SK-N-SH treated with all-trans-retinoic acid at 6 μM for 48 hours (cell line): ENCODE results near the gene KRT73.

Source experiments
- ATAC-seq: fragments of 200-7000 bp; cut with Tn5 transposase; 3 replicates; pipeline ENCODE4 v1.9.1; 2020; ENCODE audit warnings: mild to moderate bottlenecking, moderate library complexity
- ARNTL ChIP-seq: fragments of 450-650 bp; formaldehyde crosslinking; IDR thresholded peaks from 2 replicates; pipeline ENCODE4 v1.5.0; 2020; ENCODE audit warnings: low read depth, mild to moderate bottlenecking, moderate library complexity, borderline replicate concordance
- BACH2 ChIP-seq: fragments of 250-450 bp; sonication (Bioruptor Pico); IDR thresholded peaks from 2 replicates; pipeline ENCODE4 v1.9.0; 2021; ENCODE audit warnings: mild to moderate bottlenecking, borderline replicate concordance
- CSDC2 ChIP-seq: fragments of 250-450 bp; sonication (Bioruptor Pico); IDR thresholded peaks from 2 replicates; pipeline ENCODE4 v1.5.0; 2020; ENCODE audit warnings: mild to moderate bottlenecking, moderate library complexity
- ESRRG ChIP-seq: fragments of 250-450 bp; sonication (Bioruptor Pico); IDR thresholded peaks from 2 replicates; pipeline ENCODE4 v1.6.1; 2021; ENCODE audit warnings: mild to moderate bottlenecking
- GLIS3 ChIP-seq: fragments of 250-450 bp; sonication (Bioruptor Pico); IDR thresholded peaks from 2 replicates; pipeline ENCODE4 v1.5.0; 2020; ENCODE audit warnings: mild to moderate bottlenecking, moderate library complexity
- OSR1 ChIP-seq: fragments of 250-450 bp; sonication (Bioruptor Pico); IDR thresholded peaks from 2 replicates; pipeline ENCODE4 v1.8.0; 2022; ENCODE audit warnings: moderate library complexity, mild to moderate bottlenecking, inconsistent platforms
- PPARA ChIP-seq: fragments of 250-450 bp; sonication (Bioruptor Pico); IDR thresholded peaks from 2 replicates; pipeline ENCODE4 v1.5.0; 2020; ENCODE audit warnings: mild to moderate bottlenecking, borderline replicate concordance
- SNAI2 ChIP-seq: fragments of 250-450 bp; sonication (Bioruptor Pico); IDR thresholded peaks from 2 replicates; pipeline ENCODE4 v1.5.0; 2020; ENCODE audit warnings: mild to moderate bottlenecking, moderate library complexity
- TCF4 ChIP-seq: fragments of 250-450 bp; sonication (Bioruptor Pico); IDR thresholded peaks from 2 replicates; pipeline ENCODE4 v1.8.0; 2021; ENCODE audit warnings: mild to moderate bottlenecking, moderate library complexity, borderline replicate concordance
- TOX ChIP-seq: fragments of 250-450 bp; sonication (Bioruptor Pico); IDR thresholded peaks from 2 replicates; pipeline ENCODE4 v1.8.0; 2021; ENCODE audit warnings: mild to moderate bottlenecking, moderate library complexity, borderline replicate concordance
- ZC3H10 ChIP-seq: fragments of 250-450 bp; sonication (Bioruptor Pico); IDR thresholded peaks from 2 replicates; pipeline ENCODE4 v1.5.1; 2021; ENCODE audit warnings: mild to moderate bottlenecking, moderate library complexity
- ZFP3 ChIP-seq: fragments of 250-450 bp; sonication (Bioruptor Pico); IDR thresholded peaks from 2 replicates; pipeline ENCODE4 v1.5.0; 2020; ENCODE audit warnings: mild to moderate bottlenecking, moderate library complexity
- ZFP30 ChIP-seq: fragments of 450-650 bp; formaldehyde crosslinking; IDR thresholded peaks from 2 replicates; pipeline ENCODE4 v1.5.0; 2022; ENCODE audit warnings: mild to moderate bottlenecking, moderate library complexity
- ZNF565 ChIP-seq: fragments of 450-650 bp; formaldehyde crosslinking; conservative IDR thresholded peaks from 2 replicates; pipeline ENCODE4 v1.5.0; 2020; ENCODE audit warnings: low read depth, mild to moderate bottlenecking, moderate library complexity
- ZNF70 ChIP-seq: fragments of 450-650 bp; formaldehyde crosslinking; IDR thresholded peaks from 2 replicates; pipeline ENCODE4 v1.5.0; 2020; ENCODE audit warnings: mild to moderate bottlenecking, moderate library complexity
- ZNF8 ChIP-seq: fragments of 450-650 bp; formaldehyde crosslinking; IDR thresholded peaks from 2 replicates; pipeline ENCODE4 v1.5.0; 2020; ENCODE audit warnings: mild to moderate bottlenecking, moderate library complexity
- TF ChIP-seq, protein P1 (sequence below): fragments of 250-450 bp; sonication (Bioruptor Pico); IDR thresholded peaks from 2 replicates; pipeline ENCODE4 v1.5.0; 2020; ENCODE audit warnings: mild to moderate bottlenecking, moderate library complexity
- TF ChIP-seq, protein P2 (sequence below): fragments of 250-450 bp; sonication (Bioruptor Pico); IDR thresholded peaks from 2 replicates; pipeline ENCODE4 v1.5.1; 2021; ENCODE audit warnings: mild to moderate bottlenecking, moderate library complexity
- TF ChIP-seq, protein P3 (sequence below): fragments of 250-450 bp; sonication (Bioruptor Pico); IDR thresholded peaks from 2 replicates; pipeline ENCODE4 v1.5.1; 2020; ENCODE audit warnings: low read depth, mild to moderate bottlenecking, moderate library complexity
- TF ChIP-seq, protein P4 (sequence below): fragments of 250-450 bp; sonication (Bioruptor Pico); IDR thresholded peaks from 2 replicates; pipeline ENCODE4 v1.8.0; 2021; ENCODE audit warnings: low read depth, mild to moderate bottlenecking, moderate library complexity, borderline replicate concordance
- TF ChIP-seq, protein P5 (sequence below): fragments of 250-450 bp; sonication (Bioruptor Pico); IDR thresholded peaks from 2 replicates; pipeline ENCODE4 v1.8.0; 2020; ENCODE audit warnings: mild to moderate bottlenecking, moderate library complexity, borderline replicate concordance

KRT73 gene

DNA sequence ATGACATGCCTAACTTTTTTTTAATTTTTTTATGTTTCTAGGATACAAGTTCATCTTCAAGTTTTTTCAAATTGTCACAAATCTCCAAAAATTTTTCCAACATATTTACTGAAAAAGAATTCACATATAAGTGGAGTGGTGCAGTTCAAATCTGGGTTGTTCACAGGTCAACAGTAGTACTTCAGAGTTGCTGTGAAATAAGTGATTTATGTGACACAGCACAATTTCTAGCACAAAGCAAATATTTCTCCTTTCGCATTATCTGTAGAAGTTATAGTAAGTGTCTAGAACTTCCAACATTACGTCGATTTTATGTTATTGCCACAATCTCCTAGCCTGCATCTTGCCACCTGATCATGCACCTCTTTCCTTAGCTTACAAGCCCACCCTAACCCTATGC lies 43.3 kb upstream of the KRT73 start (continued):
- TF ChIP-seq ZC3H10 (CRISPR knock-in tag) (no peak), ESRRG (CRISPR knock-in tag) (no peak), ARNTL (CRISPR knock-in tag) (no peak), SNAI2 (CRISPR knock-in tag) (no peak), OSR1 (no peak), ZFP3 (no peak)
- TF ChIP-seq, protein P1, sequence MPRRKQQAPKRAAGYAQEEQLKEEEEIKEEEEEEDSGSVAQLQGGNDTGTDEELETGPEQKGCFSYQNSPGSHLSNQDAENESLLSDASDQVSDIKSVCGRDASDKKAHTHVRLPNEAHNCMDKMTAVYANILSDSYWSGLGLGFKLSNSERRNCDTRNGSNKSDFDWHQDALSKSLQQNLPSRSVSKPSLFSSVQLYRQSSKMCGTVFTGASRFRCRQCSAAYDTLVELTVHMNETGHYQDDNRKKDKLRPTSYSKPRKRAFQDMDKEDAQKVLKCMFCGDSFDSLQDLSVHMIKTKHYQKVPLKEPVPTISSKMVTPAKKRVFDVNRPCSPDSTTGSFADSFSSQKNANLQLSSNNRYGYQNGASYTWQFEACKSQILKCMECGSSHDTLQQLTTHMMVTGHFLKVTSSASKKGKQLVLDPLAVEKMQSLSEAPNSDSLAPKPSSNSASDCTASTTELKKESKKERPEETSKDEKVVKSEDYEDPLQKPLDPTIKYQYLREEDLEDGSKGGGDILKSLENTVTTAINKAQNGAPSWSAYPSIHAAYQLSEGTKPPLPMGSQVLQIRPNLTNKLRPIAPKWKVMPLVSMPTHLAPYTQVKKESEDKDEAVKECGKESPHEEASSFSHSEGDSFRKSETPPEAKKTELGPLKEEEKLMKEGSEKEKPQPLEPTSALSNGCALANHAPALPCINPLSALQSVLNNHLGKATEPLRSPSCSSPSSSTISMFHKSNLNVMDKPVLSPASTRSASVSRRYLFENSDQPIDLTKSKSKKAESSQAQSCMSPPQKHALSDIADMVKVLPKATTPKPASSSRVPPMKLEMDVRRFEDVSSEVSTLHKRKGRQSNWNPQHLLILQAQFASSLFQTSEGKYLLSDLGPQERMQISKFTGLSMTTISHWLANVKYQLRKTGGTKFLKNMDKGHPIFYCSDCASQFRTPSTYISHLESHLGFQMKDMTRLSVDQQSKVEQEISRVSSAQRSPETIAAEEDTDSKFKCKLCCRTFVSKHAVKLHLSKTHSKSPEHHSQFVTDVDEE (CRISPR knock-in tag), result no peak
- TF ChIP-seq, protein P2, sequence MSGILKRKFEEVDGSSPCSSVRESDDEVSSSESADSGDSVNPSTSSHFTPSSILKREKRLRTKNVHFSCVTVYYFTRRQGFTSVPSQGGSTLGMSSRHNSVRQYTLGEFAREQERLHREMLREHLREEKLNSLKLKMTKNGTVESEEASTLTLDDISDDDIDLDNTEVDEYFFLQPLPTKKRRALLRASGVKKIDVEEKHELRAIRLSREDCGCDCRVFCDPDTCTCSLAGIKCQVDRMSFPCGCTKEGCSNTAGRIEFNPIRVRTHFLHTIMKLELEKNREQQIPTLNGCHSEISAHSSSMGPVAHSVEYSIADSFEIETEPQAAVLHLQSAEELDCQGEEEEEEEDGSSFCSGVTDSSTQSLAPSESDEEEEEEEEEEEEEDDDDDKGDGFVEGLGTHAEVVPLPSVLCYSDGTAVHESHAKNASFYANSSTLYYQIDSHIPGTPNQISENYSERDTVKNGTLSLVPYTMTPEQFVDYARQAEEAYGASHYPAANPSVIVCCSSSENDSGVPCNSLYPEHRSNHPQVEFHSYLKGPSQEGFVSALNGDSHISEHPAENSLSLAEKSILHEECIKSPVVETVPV, result no peak

DNA sequence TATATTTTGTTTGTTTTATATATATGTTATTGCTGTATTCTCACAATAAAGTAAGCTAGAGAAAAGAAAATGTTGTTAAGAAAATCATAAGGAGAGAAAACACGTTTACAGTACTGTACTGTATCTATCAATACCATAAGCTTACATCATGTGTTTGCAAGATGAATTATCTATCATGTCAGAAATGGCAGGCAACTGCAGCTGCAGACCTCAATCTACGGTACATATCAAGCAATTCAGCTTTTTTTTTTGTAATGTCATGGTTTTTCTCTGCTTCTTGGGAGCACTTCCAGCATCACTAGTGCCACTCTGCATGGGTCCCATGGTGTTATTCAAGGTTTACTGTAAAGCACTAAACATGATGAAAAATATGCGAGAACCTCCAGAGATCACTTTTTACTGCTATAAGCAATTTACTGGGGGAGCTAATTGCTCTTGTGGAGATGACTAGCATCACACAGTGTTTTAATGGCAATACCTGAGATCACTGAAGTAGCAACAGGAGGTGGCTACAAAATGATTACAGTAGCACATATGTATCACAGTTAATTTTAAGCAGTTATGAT lies 42.7 kb upstream of the KRT73 start:
- no peak for TF ChIP-seq TOX (CRISPR knock-in tag)
- TF ChIP-seq GLIS3 (CRISPR knock-in tag), result no peak
- no peak for TF ChIP-seq ARNTL (CRISPR knock-in tag)
- TF ChIP-seq TCF4 (CRISPR knock-in tag), result no peak
- TF ChIP-seq ZFP30 (CRISPR knock-in tag), result no peak
- no peak for TF ChIP-seq BACH2
- no peak for TF ChIP-seq ESRRG (CRISPR knock-in tag)
- no peak for TF ChIP-seq PPARA (CRISPR knock-in tag)
- TF ChIP-seq, protein P1 (CRISPR knock-in tag), result no peak
- TF ChIP-seq, protein P3, sequence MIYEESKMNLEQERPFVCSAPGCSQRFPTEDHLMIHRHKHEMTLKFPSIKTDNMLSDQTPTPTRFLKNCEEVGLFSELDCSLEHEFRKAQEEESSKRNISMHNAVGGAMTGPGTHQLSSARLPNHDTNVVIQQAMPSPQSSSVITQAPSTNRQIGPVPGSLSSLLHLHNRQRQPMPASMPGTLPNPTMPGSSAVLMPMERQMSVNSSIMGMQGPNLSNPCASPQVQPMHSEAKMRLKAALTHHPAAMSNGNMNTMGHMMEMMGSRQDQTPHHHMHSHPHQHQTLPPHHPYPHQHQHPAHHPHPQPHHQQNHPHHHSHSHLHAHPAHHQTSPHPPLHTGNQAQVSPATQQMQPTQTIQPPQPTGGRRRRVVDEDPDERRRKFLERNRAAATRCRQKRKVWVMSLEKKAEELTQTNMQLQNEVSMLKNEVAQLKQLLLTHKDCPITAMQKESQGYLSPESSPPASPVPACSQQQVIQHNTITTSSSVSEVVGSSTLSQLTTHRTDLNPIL (CRISPR knock-in tag), result no peak
- TF ChIP-seq ZNF70 (CRISPR knock-in tag), result no peak
- ATAC-seq, result no peak

DNA sequence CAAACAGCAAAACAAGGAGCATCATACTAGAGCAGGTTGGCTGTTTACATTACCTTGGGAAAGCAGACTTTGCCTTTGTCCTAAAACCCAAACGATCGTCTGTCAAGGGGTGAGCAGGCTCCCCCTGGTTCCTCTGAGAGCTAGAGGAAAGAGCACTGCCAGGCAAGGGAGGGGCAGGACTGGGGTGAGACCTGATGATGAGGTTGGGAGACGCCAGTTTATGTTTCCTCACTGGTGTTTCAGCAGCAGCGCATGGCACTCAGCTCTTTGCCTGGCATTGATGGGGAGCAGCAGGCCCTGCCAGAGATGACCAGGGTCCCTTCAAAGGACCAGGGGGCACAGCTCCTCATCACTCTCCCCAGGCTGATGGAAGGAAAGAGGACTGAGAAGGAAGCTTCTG lies 41.6 kb upstream of the KRT73 start:
- TF ChIP-seq, protein P4, sequence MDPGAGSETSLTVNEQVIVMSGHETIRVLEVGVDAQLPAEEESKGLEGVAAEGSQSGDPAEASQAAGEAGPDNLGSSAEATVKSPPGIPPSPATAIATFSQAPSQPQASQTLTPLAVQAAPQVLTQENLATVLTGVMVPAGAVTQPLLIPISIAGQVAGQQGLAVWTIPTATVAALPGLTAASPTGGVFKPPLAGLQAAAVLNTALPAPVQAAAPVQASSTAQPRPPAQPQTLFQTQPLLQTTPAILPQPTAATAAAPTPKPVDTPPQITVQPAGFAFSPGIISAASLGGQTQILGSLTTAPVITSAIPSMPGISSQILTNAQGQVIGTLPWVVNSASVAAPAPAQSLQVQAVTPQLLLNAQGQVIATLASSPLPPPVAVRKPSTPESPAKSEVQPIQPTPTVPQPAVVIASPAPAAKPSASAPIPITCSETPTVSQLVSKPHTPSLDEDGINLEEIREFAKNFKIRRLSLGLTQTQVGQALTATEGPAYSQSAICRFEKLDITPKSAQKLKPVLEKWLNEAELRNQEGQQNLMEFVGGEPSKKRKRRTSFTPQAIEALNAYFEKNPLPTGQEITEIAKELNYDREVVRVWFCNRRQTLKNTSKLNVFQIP (CRISPR knock-in tag), result no peak
- TF ChIP-seq, protein P3 (CRISPR knock-in tag), result no peak
- TF ChIP-seq OSR1 (no peak), GLIS3 (CRISPR knock-in tag) (no peak), CSDC2 (CRISPR knock-in tag) (no peak), ESRRG (CRISPR knock-in tag) (no peak), ZC3H10 (CRISPR knock-in tag) (no peak), ZNF8 (CRISPR knock-in tag) (no peak), ARNTL (CRISPR knock-in tag) (no peak), SNAI2 (CRISPR knock-in tag) (no peak), ZNF70 (CRISPR knock-in tag) (no peak), ZFP3 (no peak), ZNF565 (CRISPR knock-in tag) (no peak)
- TF ChIP-seq, protein P2, result no peak
- TF ChIP-seq, protein P5, sequence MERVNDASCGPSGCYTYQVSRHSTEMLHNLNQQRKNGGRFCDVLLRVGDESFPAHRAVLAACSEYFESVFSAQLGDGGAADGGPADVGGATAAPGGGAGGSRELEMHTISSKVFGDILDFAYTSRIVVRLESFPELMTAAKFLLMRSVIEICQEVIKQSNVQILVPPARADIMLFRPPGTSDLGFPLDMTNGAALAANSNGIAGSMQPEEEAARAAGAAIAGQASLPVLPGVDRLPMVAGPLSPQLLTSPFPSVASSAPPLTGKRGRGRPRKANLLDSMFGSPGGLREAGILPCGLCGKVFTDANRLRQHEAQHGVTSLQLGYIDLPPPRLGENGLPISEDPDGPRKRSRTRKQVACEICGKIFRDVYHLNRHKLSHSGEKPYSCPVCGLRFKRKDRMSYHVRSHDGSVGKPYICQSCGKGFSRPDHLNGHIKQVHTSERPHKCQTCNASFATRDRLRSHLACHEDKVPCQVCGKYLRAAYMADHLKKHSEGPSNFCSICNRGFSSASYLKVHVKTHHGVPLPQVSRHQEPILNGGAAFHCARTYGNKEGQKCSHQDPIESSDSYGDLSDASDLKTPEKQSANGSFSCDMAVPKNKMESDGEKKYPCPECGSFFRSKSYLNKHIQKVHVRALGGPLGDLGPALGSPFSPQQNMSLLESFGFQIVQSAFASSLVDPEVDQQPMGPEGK (CRISPR knock-in tag), result no peak

More for the DNA sequence above, 41.6 kb upstream of the KRT73 start:
- ATAC-seq, result no peak
